ENCODE measurements around the gene TMEM38B. TPM values are rescaled to one million over a fixed set of nuclear protein-coding genes. Genes with fewer than 3 reads are reported as not detected.

The TMEM38B gene
- total and polyA plus RNA-seq, 2 experiments from 2014 or later: 9.4 to 14.7 TPM

DNA sequence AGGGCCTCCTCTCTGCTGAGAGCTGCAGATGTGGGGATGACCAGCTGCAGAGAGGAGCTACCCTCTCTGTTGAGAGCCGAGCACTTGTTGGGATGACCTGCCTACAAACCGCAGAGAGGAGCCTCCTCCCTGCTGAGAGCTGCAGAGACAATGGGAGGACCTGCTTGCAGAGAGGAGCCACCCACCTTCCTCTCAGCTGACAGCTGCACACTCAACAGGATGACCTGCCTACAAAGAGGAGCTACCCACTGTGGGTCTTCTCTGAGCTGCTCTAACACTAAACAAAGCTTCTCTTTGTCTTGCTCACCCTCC lies 19.6 kb downstream of the TMEM38B start:
- TF ChIP-seq NANOG (IDR thresholded peaks at IDR 0.05; ENCODE audit: borderline replicate concordance): no peak
- no peak for TF ChIP-seq ZNF114 (CRISPR knock-in tag; IDR thresholded peaks at IDR 0.05)
- TF ChIP-seq, protein P1, sequence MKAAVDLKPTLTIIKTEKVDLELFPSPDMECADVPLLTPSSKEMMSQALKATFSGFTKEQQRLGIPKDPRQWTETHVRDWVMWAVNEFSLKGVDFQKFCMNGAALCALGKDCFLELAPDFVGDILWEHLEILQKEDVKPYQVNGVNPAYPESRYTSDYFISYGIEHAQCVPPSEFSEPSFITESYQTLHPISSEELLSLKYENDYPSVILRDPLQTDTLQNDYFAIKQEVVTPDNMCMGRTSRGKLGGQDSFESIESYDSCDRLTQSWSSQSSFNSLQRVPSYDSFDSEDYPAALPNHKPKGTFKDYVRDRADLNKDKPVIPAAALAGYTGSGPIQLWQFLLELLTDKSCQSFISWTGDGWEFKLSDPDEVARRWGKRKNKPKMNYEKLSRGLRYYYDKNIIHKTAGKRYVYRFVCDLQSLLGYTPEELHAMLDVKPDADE (IDR thresholded peaks at IDR 0.05): no peak
- TF ChIP-seq EZH2 (IDR thresholded peaks at IDR 0.05; ENCODE audit: low read depth, unreplicated experiment): no peak
- no peak for TF ChIP-seq JUNB (IDR thresholded peaks at IDR 0.05; ENCODE audit: unreplicated experiment)
- TF ChIP-seq EZH2phosphoT487 (IDR thresholded peaks at IDR 0.05; ENCODE audit: unreplicated experiment): no peak
- TF ChIP-seq ZNF331 (CRISPR knock-in tag; IDR thresholded peaks at IDR 0.05; ENCODE audit: low read depth): no peak
- TF ChIP-seq, protein P2, sequence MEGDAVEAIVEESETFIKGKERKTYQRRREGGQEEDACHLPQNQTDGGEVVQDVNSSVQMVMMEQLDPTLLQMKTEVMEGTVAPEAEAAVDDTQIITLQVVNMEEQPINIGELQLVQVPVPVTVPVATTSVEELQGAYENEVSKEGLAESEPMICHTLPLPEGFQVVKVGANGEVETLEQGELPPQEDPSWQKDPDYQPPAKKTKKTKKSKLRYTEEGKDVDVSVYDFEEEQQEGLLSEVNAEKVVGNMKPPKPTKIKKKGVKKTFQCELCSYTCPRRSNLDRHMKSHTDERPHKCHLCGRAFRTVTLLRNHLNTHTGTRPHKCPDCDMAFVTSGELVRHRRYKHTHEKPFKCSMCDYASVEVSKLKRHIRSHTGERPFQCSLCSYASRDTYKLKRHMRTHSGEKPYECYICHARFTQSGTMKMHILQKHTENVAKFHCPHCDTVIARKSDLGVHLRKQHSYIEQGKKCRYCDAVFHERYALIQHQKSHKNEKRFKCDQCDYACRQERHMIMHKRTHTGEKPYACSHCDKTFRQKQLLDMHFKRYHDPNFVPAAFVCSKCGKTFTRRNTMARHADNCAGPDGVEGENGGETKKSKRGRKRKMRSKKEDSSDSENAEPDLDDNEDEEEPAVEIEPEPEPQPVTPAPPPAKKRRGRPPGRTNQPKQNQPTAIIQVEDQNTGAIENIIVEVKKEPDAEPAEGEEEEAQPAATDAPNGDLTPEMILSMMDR (conservative IDR thresholded peaks at IDR 0.05; ENCODE audit: low read depth in 2 of 2): no peak
- no peak for TF ChIP-seq STAT1 (IDR thresholded peaks at IDR 0.05; ENCODE audit: unreplicated experiment)
- TF ChIP-seq CREB1 (CRISPR knock-in tag; IDR thresholded peaks at IDR 0.05; ENCODE audit: low read depth): no peak
- TF ChIP-seq, protein P3, sequence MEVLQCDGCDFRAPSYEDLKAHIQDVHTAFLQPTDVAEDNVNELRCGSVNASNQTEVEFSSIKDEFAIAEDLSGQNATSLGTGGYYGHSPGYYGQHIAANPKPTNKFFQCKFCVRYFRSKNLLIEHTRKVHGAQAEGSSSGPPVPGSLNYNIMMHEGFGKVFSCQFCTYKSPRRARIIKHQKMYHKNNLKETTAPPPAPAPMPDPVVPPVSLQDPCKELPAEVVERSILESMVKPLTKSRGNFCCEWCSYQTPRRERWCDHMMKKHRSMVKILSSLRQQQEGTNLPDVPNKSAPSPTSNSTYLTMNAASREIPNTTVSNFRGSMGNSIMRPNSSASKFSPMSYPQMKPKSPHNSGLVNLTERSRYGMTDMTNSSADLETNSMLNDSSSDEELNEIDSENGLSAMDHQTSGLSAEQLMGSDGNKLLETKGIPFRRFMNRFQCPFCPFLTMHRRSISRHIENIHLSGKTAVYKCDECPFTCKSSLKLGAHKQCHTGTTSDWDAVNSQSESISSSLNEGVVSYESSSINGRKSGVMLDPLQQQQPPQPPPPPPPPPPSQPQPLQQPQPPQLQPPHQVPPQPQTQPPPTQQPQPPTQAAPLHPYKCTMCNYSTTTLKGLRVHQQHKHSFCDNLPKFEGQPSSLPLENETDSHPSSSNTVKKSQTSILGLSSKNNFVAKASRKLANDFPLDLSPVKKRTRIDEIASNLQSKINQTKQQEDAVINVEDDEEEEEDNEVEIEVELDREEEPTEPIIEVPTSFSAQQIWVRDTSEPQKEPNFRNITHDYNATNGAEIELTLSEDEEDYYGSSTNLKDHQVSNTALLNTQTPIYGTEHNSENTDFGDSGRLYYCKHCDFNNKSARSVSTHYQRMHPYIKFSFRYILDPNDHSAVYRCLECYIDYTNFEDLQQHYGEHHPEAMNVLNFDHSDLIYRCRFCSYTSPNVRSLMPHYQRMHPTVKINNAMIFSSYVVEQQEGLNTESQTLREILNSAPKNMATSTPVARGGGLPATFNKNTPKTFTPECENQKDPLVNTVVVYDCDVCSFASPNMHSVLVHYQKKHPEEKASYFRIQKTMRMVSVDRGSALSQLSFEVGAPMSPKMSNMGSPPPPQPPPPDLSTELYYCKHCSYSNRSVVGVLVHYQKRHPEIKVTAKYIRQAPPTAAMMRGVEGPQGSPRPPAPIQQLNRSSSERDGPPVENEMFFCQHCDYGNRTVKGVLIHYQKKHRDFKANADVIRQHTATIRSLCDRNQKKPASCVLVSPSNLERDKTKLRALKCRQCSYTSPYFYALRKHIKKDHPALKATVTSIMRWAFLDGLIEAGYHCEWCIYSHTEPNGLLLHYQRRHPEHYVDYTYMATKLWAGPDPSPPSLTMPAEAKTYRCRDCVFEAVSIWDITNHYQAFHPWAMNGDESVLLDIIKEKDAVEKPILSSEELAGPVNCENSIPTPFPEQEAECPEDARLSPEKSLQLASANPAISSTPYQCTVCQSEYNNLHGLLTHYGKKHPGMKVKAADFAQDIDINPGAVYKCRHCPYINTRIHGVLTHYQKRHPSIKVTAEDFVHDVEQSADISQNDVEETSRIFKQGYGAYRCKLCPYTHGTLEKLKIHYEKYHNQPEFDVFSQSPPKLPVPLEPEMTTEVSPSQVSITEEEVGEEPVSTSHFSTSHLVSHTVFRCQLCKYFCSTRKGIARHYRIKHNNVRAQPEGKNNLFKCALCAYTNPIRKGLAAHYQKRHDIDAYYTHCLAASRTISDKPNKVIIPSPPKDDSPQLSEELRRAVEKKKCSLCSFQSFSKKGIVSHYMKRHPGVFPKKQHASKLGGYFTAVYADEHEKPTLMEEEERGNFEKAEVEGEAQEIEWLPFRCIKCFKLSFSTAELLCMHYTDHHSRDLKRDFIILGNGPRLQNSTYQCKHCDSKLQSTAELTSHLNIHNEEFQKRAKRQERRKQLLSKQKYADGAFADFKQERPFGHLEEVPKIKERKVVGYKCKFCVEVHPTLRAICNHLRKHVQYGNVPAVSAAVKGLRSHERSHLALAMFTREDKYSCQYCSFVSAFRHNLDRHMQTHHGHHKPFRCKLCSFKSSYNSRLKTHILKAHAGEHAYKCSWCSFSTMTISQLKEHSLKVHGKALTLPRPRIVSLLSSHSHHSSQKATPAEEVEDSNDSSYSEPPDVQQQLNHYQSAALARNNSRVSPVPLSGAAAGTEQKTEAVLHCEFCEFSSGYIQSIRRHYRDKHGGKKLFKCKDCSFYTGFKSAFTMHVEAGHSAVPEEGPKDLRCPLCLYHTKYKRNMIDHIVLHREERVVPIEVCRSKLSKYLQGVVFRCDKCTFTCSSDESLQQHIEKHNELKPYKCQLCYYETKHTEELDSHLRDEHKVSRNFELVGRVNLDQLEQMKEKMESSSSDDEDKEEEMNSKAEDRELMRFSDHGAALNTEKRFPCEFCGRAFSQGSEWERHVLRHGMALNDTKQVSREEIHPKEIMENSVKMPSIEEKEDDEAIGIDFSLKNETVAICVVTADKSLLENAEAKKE (CRISPR knock-in tag; IDR thresholded peaks at IDR 0.05): no peak
- TF ChIP-seq POLR2AphosphoS5 (IDR thresholded peaks at IDR 0.05; ENCODE audit: low read depth): no peak
- TF ChIP-seq, protein P4, sequence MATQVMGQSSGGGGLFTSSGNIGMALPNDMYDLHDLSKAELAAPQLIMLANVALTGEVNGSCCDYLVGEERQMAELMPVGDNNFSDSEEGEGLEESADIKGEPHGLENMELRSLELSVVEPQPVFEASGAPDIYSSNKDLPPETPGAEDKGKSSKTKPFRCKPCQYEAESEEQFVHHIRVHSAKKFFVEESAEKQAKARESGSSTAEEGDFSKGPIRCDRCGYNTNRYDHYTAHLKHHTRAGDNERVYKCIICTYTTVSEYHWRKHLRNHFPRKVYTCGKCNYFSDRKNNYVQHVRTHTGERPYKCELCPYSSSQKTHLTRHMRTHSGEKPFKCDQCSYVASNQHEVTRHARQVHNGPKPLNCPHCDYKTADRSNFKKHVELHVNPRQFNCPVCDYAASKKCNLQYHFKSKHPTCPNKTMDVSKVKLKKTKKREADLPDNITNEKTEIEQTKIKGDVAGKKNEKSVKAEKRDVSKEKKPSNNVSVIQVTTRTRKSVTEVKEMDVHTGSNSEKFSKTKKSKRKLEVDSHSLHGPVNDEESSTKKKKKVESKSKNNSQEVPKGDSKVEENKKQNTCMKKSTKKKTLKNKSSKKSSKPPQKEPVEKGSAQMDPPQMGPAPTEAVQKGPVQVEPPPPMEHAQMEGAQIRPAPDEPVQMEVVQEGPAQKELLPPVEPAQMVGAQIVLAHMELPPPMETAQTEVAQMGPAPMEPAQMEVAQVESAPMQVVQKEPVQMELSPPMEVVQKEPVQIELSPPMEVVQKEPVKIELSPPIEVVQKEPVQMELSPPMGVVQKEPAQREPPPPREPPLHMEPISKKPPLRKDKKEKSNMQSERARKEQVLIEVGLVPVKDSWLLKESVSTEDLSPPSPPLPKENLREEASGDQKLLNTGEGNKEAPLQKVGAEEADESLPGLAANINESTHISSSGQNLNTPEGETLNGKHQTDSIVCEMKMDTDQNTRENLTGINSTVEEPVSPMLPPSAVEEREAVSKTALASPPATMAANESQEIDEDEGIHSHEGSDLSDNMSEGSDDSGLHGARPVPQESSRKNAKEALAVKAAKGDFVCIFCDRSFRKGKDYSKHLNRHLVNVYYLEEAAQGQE (IDR thresholded peaks at IDR 0.05; ENCODE audit: unreplicated experiment): no peak
- no peak overlapping the region for H3K4me2 ChIP-seq
- Mint-ChIP-seq H3K27me3 (ENCODE audit: insufficient read depth, low read depth, poor library complexity) (peaks cover 5% of the 10 kb centered on the region), H3K36me3 (ENCODE audit: low read depth) (0 out of 3 replicates have a peak, but pooled peaks cover 7% of the 10 kb centered on the region), H3K4me1 (no peaks in the 10 kb centered on the region), H3K27ac (no peak overlapping the region), H3K4me3 (no peak overlapping the region), H3K9me3 (no peaks in the 10 kb centered on the region)
- no peaks in the 10 kb centered on the region for H3K4me1 ChIP-seq (ENCODE audit: insufficient read depth)
- no peak overlapping the region for H3K4me3 ChIP-seq
- no peaks in the 10 kb centered on the region for H3K27me3 ChIP-seq (ENCODE audit: insufficient read depth)
- ATAC-seq (no peak), DNase-seq (ENCODE audit: low spot score) (no peak)
- H3K27ac ChIP-seq (ENCODE audit: low read depth): no peak overlapping the region
- no peaks in the 10 kb centered on the region for H3K36me3 ChIP-seq (ENCODE audit: insufficient read depth)
- no peaks in the 10 kb centered on the region for H4K20me1 ChIP-seq (replicated peaks; ENCODE audit: insufficient read depth)
- H3K79me2 ChIP-seq (replicated peaks; ENCODE audit: insufficient read depth): no peaks in the 10 kb centered on the region
- no peaks in the 10 kb centered on the region for H3K9me2 ChIP-seq (ENCODE audit: insufficient read depth)
- no peak overlapping the region for H2AFZ ChIP-seq
- no peaks in the 10 kb centered on the region for H3F3A ChIP-seq (replicated peaks; ENCODE audit: low read depth)

All from GM23338 (cell line).